PC-3 (cell line): ENCODE measurements around the gene RABGEF1.

Experiments
- CTCF ChIP-seq: fragments of 300-600 bp; sonication (generic); conservative IDR thresholded peaks from 2 replicates; pipeline ENCODE4 v1.5.1; 2017; ENCODE audit warnings: antibody characterized with exemption, low read depth, mild to moderate bottlenecking, low read length
- EZH2phosphoT487 ChIP-seq: fragments of 300-600 bp; sonication (generic); IDR thresholded peaks from 2 replicates; pipeline ENCODE4 v1.6.1; 2018; ENCODE audit warnings: mild to moderate bottlenecking, antibody characterized with exemption, low read length, borderline replicate concordance

- TF ChIP-seq CTCF (no peak), EZH2phosphoT487 (no peak)
These were observed 104.2 kb downstream of the RABGEF1 start for GRCh38 chr7:66844552-66845378.
